IMR-90 (cell line): ENCODE results near the gene EXOC3L2. TPM values are rescaled to one million over a fixed set of nuclear protein-coding genes. Genes with fewer than 3 reads are reported as not detected.

Experiments used
- ATAC-seq: fragments of 200-7000 bp; cut with Tn5 transposase; 2 replicates; pipeline ENCODE4 v1.9.1; 2020; ENCODE audit warnings: low read depth, mild to moderate bottlenecking, moderate library complexity
- BruUV-seq: library from RNA; stranded (reverse); fragments of 400-500 nt; replicated peaks from 2 replicates; lab custom pipeline; 2021; lab: Mats Ljungman, UMichigan
- CTCF ChIA-PET: fragments of 300-600 bp; formaldehyde crosslinking; extraction: SDS; loops from one replicate; lab custom pipeline; 2021; ENCODE audit warnings: antibody characterized with exemption; lab: Yijun Ruan, JAX
- POLR2A ChIA-PET: fragments of 300-600 bp; sonication (Branson Sonifier 250); formaldehyde crosslinking; loops from one replicate; lab custom pipeline; 2022; ENCODE audit warnings: antibody characterized with exemption; ENCODE audit not compliant: unreplicated experiment; lab: Charles Lee
- DNase-seq: peaks from one replicate; pipeline ENCODE4 v3.0.0; 2013
- H2AFZ ChIP-seq: replicated peaks from 2 replicates; pipeline ENCODE3; 2013; ENCODE audit warnings: low read length, mild to moderate bottlenecking; ENCODE audit not compliant: poor library complexity
- H2AK5ac ChIP-seq: 2 replicates; pipeline ENCODE4 v1.6.1; 2013; ENCODE audit warnings: low read depth, low read length, inconsistent platforms
- H2AK9ac ChIP-seq: replicated peaks from 2 replicates; pipeline ENCODE3; 2013; ENCODE audit warnings: mild to moderate bottlenecking, low read depth, low read length, moderate library complexity; ENCODE audit not compliant: poor library complexity
- H2BK120ac ChIP-seq: 2 replicates; pipeline ENCODE4 v1.6.1; 2013; ENCODE audit warnings: low read depth, low read length, inconsistent platforms
- H2BK15ac ChIP-seq: 3 replicates; pipeline ENCODE4 v1.6.1; 2013; ENCODE audit warnings: low read depth, low read length, inconsistent platforms
- H2BK20ac ChIP-seq: 2 replicates; pipeline ENCODE4 v1.6.1; 2013; ENCODE audit warnings: low read depth, mild to moderate bottlenecking, inconsistent platforms, low read length, moderate library complexity
- H2BK5ac ChIP-seq: 2 replicates; pipeline ENCODE4 v1.6.1; 2013; ENCODE audit warnings: mild to moderate bottlenecking, low read depth, low read length, inconsistent platforms; ENCODE audit not compliant: poor library complexity, severe bottlenecking
- H3K14ac ChIP-seq: replicated peaks from 2 replicates; pipeline ENCODE4 v1.6.1; 2013; ENCODE audit warnings: low read depth, low read length, inconsistent platforms
- H3K18ac ChIP-seq: 2 replicates; pipeline ENCODE4 v1.6.1; 2013; ENCODE audit warnings: low read depth, low read length, control low read depth
- H3K23ac ChIP-seq: 2 replicates; pipeline ENCODE4 v1.6.1; 2013; ENCODE audit warnings: low read depth, low read length, inconsistent platforms
- H3K27ac ChIP-seq: 2 replicates; pipeline ENCODE4 v1.5.1; 2013; ENCODE audit warnings: mild to moderate bottlenecking, control low read depth, low read length; ENCODE audit not compliant: insufficient read depth
- H3K27me3 ChIP-seq: 2 replicates; pipeline ENCODE4 v1.6.1; 2013; ENCODE audit warnings: low read length; ENCODE audit not compliant: control insufficient read depth, insufficient read depth
- H3K36me3 ChIP-seq: 2 replicates; pipeline ENCODE4 v1.6.1; 2013; ENCODE audit warnings: low read length, mixed read lengths; ENCODE audit not compliant: control insufficient read depth, insufficient read depth
- H3K4ac ChIP-seq: 2 replicates; pipeline ENCODE4 v1.6.1; 2013; ENCODE audit warnings: low read depth, low read length, inconsistent platforms
- H3K4me1 ChIP-seq: 2 replicates; pipeline ENCODE4 v1.6.1; 2013; ENCODE audit warnings: low read length, mixed read lengths; ENCODE audit not compliant: control insufficient read depth, insufficient read depth
- H3K4me2 ChIP-seq: 2 replicates; pipeline ENCODE4 v1.6.1; 2013; ENCODE audit warnings: low read depth, mild to moderate bottlenecking, control low read depth, low read length, moderate library complexity
- H3K4me3 ChIP-seq: 2 replicates; pipeline ENCODE4 v1.5.1; 2013; ENCODE audit warnings: low read depth, mild to moderate bottlenecking, control low read depth, low read length, moderate library complexity; ENCODE audit not compliant: insufficient read depth
- H3K56ac ChIP-seq: 2 replicates; pipeline ENCODE4 v1.6.1; 2013; ENCODE audit warnings: low read length, inconsistent platforms; ENCODE audit not compliant: insufficient read depth; ENCODE audit errors: extremely low read depth
- H3K79me1 ChIP-seq, 2 experiments: 2 replicates each; pipeline ENCODE4 v1.6.1; 2013; ENCODE audit warnings: low read length in 2 of 2, inconsistent platforms in 1 of 2, low read depth in 1 of 2
- H3K9ac ChIP-seq: 2 replicates; pipeline ENCODE4 v1.6.1; 2013; ENCODE audit warnings: low read depth, low read length, control low read depth
- H3K9me1 ChIP-seq: 2 replicates; pipeline ENCODE4 v1.6.1; 2013; ENCODE audit warnings: low read length, inconsistent platforms; ENCODE audit not compliant: insufficient read depth
- H3K9me3 ChIP-seq: 2 replicates; pipeline ENCODE4 v1.6.1; 2013; ENCODE audit warnings: low read length; ENCODE audit not compliant: control insufficient read depth, insufficient read depth
- H4K20me1 ChIP-seq: 2 replicates; pipeline ENCODE4 v1.6.1; 2013; ENCODE audit warnings: low read length, inconsistent platforms; ENCODE audit not compliant: insufficient read depth
- H4K5ac ChIP-seq: 2 replicates; pipeline ENCODE4 v1.6.1; 2013; ENCODE audit warnings: mild to moderate bottlenecking, low read depth, low read length, control low read depth
- H4K8ac ChIP-seq, 2 experiments: 2 replicates each; pipeline ENCODE4 v1.6.1; 2013; ENCODE audit warnings: low read depth in 2 of 2, low read length in 2 of 2, control low read depth in 1 of 2, inconsistent platforms in 1 of 2
- H4K91ac ChIP-seq: 2 replicates; pipeline ENCODE4 v1.6.1; 2013; ENCODE audit warnings: low read depth, low read length, inconsistent platforms; ENCODE audit not compliant: insufficient read depth
- BHLHE40 ChIP-seq: fragments of 150-350 bp; IDR thresholded peaks from 2 replicates; pipeline ENCODE4 v1.6.1; 2016; ENCODE audit warnings: mild to moderate bottlenecking, low read depth, low read length
- CEBPB ChIP-seq: IDR thresholded peaks from 2 replicates; pipeline ENCODE4 v1.6.1; 2012; ENCODE audit warnings: low read depth, low read length, improper control_type of control experiment
- CHD1 ChIP-seq: IDR thresholded peaks from 2 replicates; pipeline ENCODE4 v1.6.1; 2012; ENCODE audit warnings: low read depth, low read length, improper control_type of control experiment
- CTCF ChIP-seq: conservative IDR thresholded peaks from 2 replicates; pipeline ENCODE4 v1.5.1; 2012; ENCODE audit warnings: mild to moderate bottlenecking, low read depth, low read length, improper control_type of control experiment
- ELK1 ChIP-seq: fragments of 150-350 bp; IDR thresholded peaks from 2 replicates; pipeline ENCODE4 v1.6.1; 2016; ENCODE audit warnings: low read depth, mild to moderate bottlenecking, low read length, moderate library complexity, borderline replicate concordance
- FOS ChIP-seq: fragments of 150-350 bp; IDR thresholded peaks from 2 replicates; pipeline ENCODE4 v1.6.1; 2016; ENCODE audit warnings: low read depth, low read length
- MAZ ChIP-seq: IDR thresholded peaks from 2 replicates; pipeline ENCODE4 v1.6.1; 2012; ENCODE audit warnings: low read depth, mild to moderate bottlenecking, low read length, improper control_type of control experiment, moderate library complexity, borderline replicate concordance
- MXI1 ChIP-seq: IDR thresholded peaks from 2 replicates; pipeline ENCODE4 v1.6.1; 2012; ENCODE audit warnings: low read depth, mild to moderate bottlenecking, low read length, moderate library complexity, borderline replicate concordance
- NFE2L2 ChIP-seq: fragments of 150-350 bp; IDR thresholded peaks from 2 replicates; pipeline ENCODE4 v1.6.1; 2016; ENCODE audit warnings: low read depth, mild to moderate bottlenecking, low read length
- POLR2A ChIP-seq: IDR thresholded peaks from 2 replicates; pipeline ENCODE4 v1.6.1; 2012; ENCODE audit warnings: mild to moderate bottlenecking, low read depth, low read length
- RAD21 ChIP-seq: IDR thresholded peaks from 2 replicates; pipeline ENCODE4 v1.6.1; 2012; ENCODE audit warnings: low read length, improper control_type of control experiment
- RCOR1 ChIP-seq: IDR thresholded peaks from 2 replicates; pipeline ENCODE4 v1.6.1; 2012; ENCODE audit warnings: mild to moderate bottlenecking, low read length, improper control_type of control experiment; ENCODE audit not compliant: insufficient replicate concordance
- RFX5 ChIP-seq: IDR thresholded peaks from 2 replicates; pipeline ENCODE4 v1.8.0; 2012; ENCODE audit warnings: low read depth, mild to moderate bottlenecking, low read length, moderate library complexity
- SMC3 ChIP-seq: fragments of 150-350 bp; IDR thresholded peaks from 2 replicates; pipeline ENCODE4 v1.6.1; 2016; ENCODE audit warnings: low read depth, mild to moderate bottlenecking, antibody characterized with exemption, low read length, moderate library complexity
- USF2 ChIP-seq: fragments of 150-350 bp; IDR thresholded peaks from 2 replicates; pipeline ENCODE4 v1.6.1; 2017; ENCODE audit warnings: mild to moderate bottlenecking, antibody characterized with exemption, low read length, low read depth
- WGBS, 2 experiments: methylation state at CpG; one replicate each; pipeline versions ENCODE4 v1.1.5 to v1.1.7; 2013; ENCODE audit warnings: missing lambda C conversion rate in 2 of 2; ENCODE audit not compliant: insufficient read length in 1 of 2; ENCODE audit errors: extremely low coverage in 2 of 2; 5-methylcytosine and 5-hydroxymethylcytosine counted together
- dilution Hi-C: fragments of 300-500 bp; cut with HindIII; formaldehyde crosslinking; loops from one replicate; pipeline ENCODE4 v1.14.3; 2018; ENCODE audit warnings: low sequenced_read_pairs; ENCODE audit not compliant: unreplicated experiment
- in situ Hi-C: fragments of 300-500 bp; cut with MboI; formaldehyde crosslinking; loops from 3 replicates; pipeline ENCODE4 v1.14.3; 2019; ENCODE audit warnings: low sequenced_read_pairs, inconsistent platforms, mixed read lengths
- intact Hi-C: fragments of 100-400 bp; cut with micrococcal nuclease; formaldehyde crosslinking; loops from 2 replicates; pipeline ENCODE4 v1.10.0; 2022
- polyA plus RNA-seq, 3 experiments: library from polyadenylated mRNA; depleted of rRNA; stranded (reverse); fragments of >200 nt; gene quantifications; 2 replicates each; pipeline ENCODE4 v1.2.3, GENCODE V29; 2012; ENCODE audit warnings: low replicate concordance in 1 of 3
- total RNA-seq: library from RNA; depleted of rRNA; stranded (reverse); fragments of >200 nt; gene quantifications from 2 replicates; pipeline ENCODE4 v1.2.3, GENCODE V29; 2012

Gene EXOC3L2
- total and polyA plus RNA-seq, 2 of the 4 experiments (the other 2 are of a cell fraction), result 0.03 TPM; not detected in 1

GRCh38 chr19:45180936-45181335 is 64.3 kb downstream of the EXOC3L2 start:
- WGBS, 2 experiments, result 94% methylated on average over 5 of the region's 7 CpGs; no CpG with 5 or more reads in 1 of the 2 experiments
- no peak overlapping the region for H3K23ac ChIP-seq
- H3K18ac ChIP-seq, result no peak overlapping the region
- H2BK120ac ChIP-seq, result no peak overlapping the region
- CTCF ChIA-PET, result no interaction called here
- H2BK15ac ChIP-seq, result no peak overlapping the region
- in situ Hi-C loops (no loop called here), dilution Hi-C loops (no loop called here), intact Hi-C loops (no loop called here)
- H4K91ac ChIP-seq, result no peak overlapping the region
- H3K9me1 ChIP-seq, result 0 out of 2 replicates have a peak, but pooled peaks cover 12% of the 10 kb centered on the region
- no peak overlapping the region for H2AFZ ChIP-seq
- peaks cover 16% of the 10 kb centered on the region; the same call in 1 of the 2 replicates for H4K20me1 ChIP-seq
- no peak overlapping the region for H4K5ac ChIP-seq
- H3K4ac ChIP-seq, result no peak overlapping the region
- H3K36me3 ChIP-seq, result peaks cover 4% of the 10 kb centered on the region; the same call in 1 of the 2 replicates
- H2BK20ac ChIP-seq, result no peak overlapping the region
- H3K4me1 ChIP-seq, result peaks cover 4% of the 10 kb centered on the region; the same call in 1 of the 2 replicates
- no peak overlapping the region for H3K27ac ChIP-seq
- no peak overlapping the region for H2AK9ac ChIP-seq
- H3K27me3 ChIP-seq, result no peaks in the 10 kb centered on the region
- no peak overlapping the region for H3K9ac ChIP-seq
- POLR2A ChIA-PET, result no interaction called here
- TF ChIP-seq CHD1 (no peak), CTCF (no peak), NFE2L2 (no peak), FOS (no peak), RCOR1 (no peak), CEBPB (no peak), SMC3 (no peak), USF2 (no peak), RFX5 (no peak), MAZ (no peak), MXI1 (no peak), POLR2A (no peak), BHLHE40 (no peak), RAD21 (no peak), ELK1 (no peak)
- no peaks in the 10 kb centered on the region for H3K9me3 ChIP-seq
- peaks cover 11 to 45% of the 10 kb centered on the region in 2 experiments for H3K79me1 ChIP-seq
- no peak overlapping the region for H3K14ac ChIP-seq
- H3K4me3 ChIP-seq, result no peak overlapping the region
- no peak for ATAC-seq
- H2BK5ac ChIP-seq, result no peak overlapping the region
- no TSS peak for BruUV-seq
- H3K4me2 ChIP-seq, result no peak overlapping the region
- no peak for DNase-seq
- H4K8ac ChIP-seq, result no peak overlapping the region
- no peak overlapping the region for H3K56ac ChIP-seq
- 0 out of 2 replicates have a peak overlapping the region, but pooled peaks have one; percentile 30 for H2AK5ac ChIP-seq
